Sciatic nerve (tissue), 2 donors: ENCODE measurements around the gene SLC30A3. TPM values are rescaled to one million over a fixed set of nuclear protein-coding genes. Genes with fewer than 3 reads are reported as not detected.
"Not testable (repeated sequence)": the region's sequence is repeated elsewhere in the genome, so short reads cannot be mapped to it uniquely, and the experiment has no call there.

Experiments
- ATAC-seq: fragments of 200-7000 bp; cut with Tn5 transposase; one replicate; pipeline ENCODE4 v1.9.1; 2020; ENCODE audit warnings: mild to moderate bottlenecking, moderate library complexity
- DNase-seq: peaks from one replicate; pipeline ENCODE4 v3.0.0-alpha.2; 2020; ENCODE audit warnings: low spot score
- intact Hi-C: fragments of 100-400 bp; cut with DNase I; formaldehyde crosslinking; loops from one replicate; pipeline ENCODE4 v1.14.2; 2022
- total RNA-seq: library from RNA; stranded (reverse); fragmentation: NEBNext Ultra II Directional; extraction: Animal tissue kit (Norgen Biotek cat#: 25700); gene quantifications from one replicate; pipeline ENCODE4 v1.2.1, GENCODE V29; 2021
- donor health status: DM: no; HTN: no; CAD: no.
- donor health status: DM: no; HTN: no; CAD: no.

The SLC30A3 gene
- total RNA-seq = not detected

- intact Hi-C loops = no loop called here
- ATAC-seq = peak; percentile 76
- peak; percentile 71 for DNase-seq
Measured at GRCh38 chr2:27262379-27263286, at the start of gene SLC30A3. SLC30A3 (minus strand) TSS chr2:27263047; CDS start chr2:27262906, 141 bp downstream.

GRCh38 chr2:27312152-27312551 lies 49.3 kb upstream of the SLC30A3 start:
- DNase-seq (no peak), ATAC-seq (no peak)
- intact Hi-C loops = no loop called here

GRCh38 chr2:27309651-27310050 lies 46.8 kb upstream of the SLC30A3 start:
- ATAC-seq (no peak), DNase-seq (no peak)
- intact Hi-C loops = no loop called here

GRCh38 chr2:27308359-27308881 lies 45.6 kb upstream of the SLC30A3 start, which contains the start of gene UCN:
UCN (minus strand) TSS chr2:27308445; CDS start chr2:27307895, 550 bp downstream.
- ATAC-seq = peak; percentile 51
- intact Hi-C loops = no loop called here
- DNase-seq = peak; percentile 73

GRCh38 chr2:27307545-27308358 lies 44.9 kb upstream of the SLC30A3 start:
- intact Hi-C loops = no loop called here
- no peak for ATAC-seq
- DNase-seq = no peak

GRCh38 chr2:27307287-27307544 lies 44.4 kb upstream of the SLC30A3 start:
- intact Hi-C loops = no loop called here
- no peak for DNase-seq

GRCh38 chr2:27306573-27307286 lies 43.9 kb upstream of the SLC30A3 start:
- intact Hi-C loops = no loop called here
- DNase-seq = no peak
- no peak for ATAC-seq

More at GRCh38 chr2:27307287-27307544, 44.4 kb upstream of the SLC30A3 start:
- no peak for ATAC-seq

- DNase-seq = no peak
- intact Hi-C loops = no loop called here
- ATAC-seq = no peak
Measured at GRCh38 chr2:27306136-27306535, 43.3 kb upstream of the SLC30A3 start.

GRCh38 chr2:27305516-27305915 lies 42.7 kb upstream of the SLC30A3 start:
- ATAC-seq = no peak
- intact Hi-C loops = no loop called here
- no peak for DNase-seq

GRCh38 chr2:27304488-27305240 lies 41.8 kb upstream of the SLC30A3 start:
- ATAC-seq (no peak), DNase-seq (no peak)
- intact Hi-C loops = no loop called here

GRCh38 chr2:27303093-27304025 lies 40.5 kb upstream of the SLC30A3 start:
- DNase-seq = no peak

GRCh38 chr2:27300606-27301005 lies 37.8 kb upstream of the SLC30A3 start:
- ATAC-seq, intact Hi-C loops, DNase-seq: not testable (repeated sequence)

More at GRCh38 chr2:27303093-27304025, 40.5 kb upstream of the SLC30A3 start:
- intact Hi-C loops = no loop called here
- ATAC-seq = peak; percentile 79

GRCh38 chr2:27298391-27299080 lies 35.7 kb upstream of the SLC30A3 start:
- ATAC-seq (no peak), DNase-seq (no peak)
- intact Hi-C loops = no loop called here

- ATAC-seq (no peak), DNase-seq (no peak)
- intact Hi-C loops = no loop called here
Measured at GRCh38 chr2:27297195-27297594, 34.3 kb upstream of the SLC30A3 start.

- no peak for DNase-seq
- intact Hi-C loops = no loop called here
- ATAC-seq = no peak
Measured at GRCh38 chr2:27296481-27296880, 33.6 kb upstream of the SLC30A3 start.

- intact Hi-C loops = no loop called here
- DNase-seq = no peak
- no peak for ATAC-seq
Measured at GRCh38 chr2:27294928-27295327, 32.1 kb upstream of the SLC30A3 start.

- intact Hi-C loops = no loop called here
- DNase-seq (no peak), ATAC-seq (no peak)
Measured at GRCh38 chr2:27291865-27292264, 29.0 kb upstream of the SLC30A3 start.
